BJ (cell line): ENCODE results near the gene MSH4. TPM values are rescaled to one million over a fixed set of nuclear protein-coding genes. Genes with fewer than 3 reads are reported as not detected.

Experiments
- CTCF ChIA-PET: fragments of 350-600 bp; formaldehyde crosslinking; extraction: SDS; loops from one replicate; lab custom pipeline; 2021; ENCODE audit warnings: antibody characterized with exemption, inconsistent platforms; lab: Yijun Ruan, JAX
- POLR2A ChIA-PET: fragments of 300-600 bp; sonication (Branson Sonifier 250); formaldehyde crosslinking; extraction: SDS; loops from one replicate; lab custom pipeline; 2021; ENCODE audit warnings: antibody characterized with exemption; lab: Charles Lee
- DNase-seq: peaks from one replicate; pipeline ENCODE4 v3.0.0-alpha.2; 2011; ENCODE audit warnings: low read depth
- H3K27me3 ChIP-seq: 2 replicates; pipeline ENCODE4 v1.6.0; 2011; ENCODE audit warnings: low read length; ENCODE audit not compliant: control insufficient read depth, insufficient read depth
- H3K36me3 ChIP-seq: 2 replicates; pipeline ENCODE4 v1.5.1; 2011; ENCODE audit warnings: low read length; ENCODE audit not compliant: control insufficient read depth, insufficient read depth
- H3K4me3 ChIP-seq: 2 replicates; pipeline ENCODE4 v1.5.1; 2011; ENCODE audit warnings: low read depth, mild to moderate bottlenecking, control low read depth, low read length
- polyA plus RNA-seq: library from polyadenylated mRNA; depleted of rRNA; stranded (reverse); fragments of >200 nt; gene quantifications from 2 replicates; pipeline ENCODE4 v1.2.3, GENCODE V29; 2011
- TF ChIP-seq, protein P1 (sequence below): IDR thresholded peaks from 2 replicates; pipeline ENCODE4 v1.5.1; 2011; ENCODE audit warnings: low read depth, mild to moderate bottlenecking, control low read depth, inconsistent platforms, low read length, moderate library complexity; ENCODE audit not compliant: insufficient read depth

The MSH4 gene
- polyA plus RNA-seq, 1 experiment, result 0.04 TPM

GRCh38 chr1:75789988-75790387 is 6.7 kb upstream of the MSH4 start:
- TF ChIP-seq, protein P1, sequence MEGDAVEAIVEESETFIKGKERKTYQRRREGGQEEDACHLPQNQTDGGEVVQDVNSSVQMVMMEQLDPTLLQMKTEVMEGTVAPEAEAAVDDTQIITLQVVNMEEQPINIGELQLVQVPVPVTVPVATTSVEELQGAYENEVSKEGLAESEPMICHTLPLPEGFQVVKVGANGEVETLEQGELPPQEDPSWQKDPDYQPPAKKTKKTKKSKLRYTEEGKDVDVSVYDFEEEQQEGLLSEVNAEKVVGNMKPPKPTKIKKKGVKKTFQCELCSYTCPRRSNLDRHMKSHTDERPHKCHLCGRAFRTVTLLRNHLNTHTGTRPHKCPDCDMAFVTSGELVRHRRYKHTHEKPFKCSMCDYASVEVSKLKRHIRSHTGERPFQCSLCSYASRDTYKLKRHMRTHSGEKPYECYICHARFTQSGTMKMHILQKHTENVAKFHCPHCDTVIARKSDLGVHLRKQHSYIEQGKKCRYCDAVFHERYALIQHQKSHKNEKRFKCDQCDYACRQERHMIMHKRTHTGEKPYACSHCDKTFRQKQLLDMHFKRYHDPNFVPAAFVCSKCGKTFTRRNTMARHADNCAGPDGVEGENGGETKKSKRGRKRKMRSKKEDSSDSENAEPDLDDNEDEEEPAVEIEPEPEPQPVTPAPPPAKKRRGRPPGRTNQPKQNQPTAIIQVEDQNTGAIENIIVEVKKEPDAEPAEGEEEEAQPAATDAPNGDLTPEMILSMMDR, result no peak
- H3K36me3 ChIP-seq, result peaks cover 8% of the 10 kb centered on the region
- no peak overlapping the region for H3K4me3 ChIP-seq
- no peak for DNase-seq
- POLR2A ChIA-PET, result no interaction called here
- CTCF ChIA-PET, result no interaction called here
- no peaks in the 10 kb centered on the region for H3K27me3 ChIP-seq

DNA sequence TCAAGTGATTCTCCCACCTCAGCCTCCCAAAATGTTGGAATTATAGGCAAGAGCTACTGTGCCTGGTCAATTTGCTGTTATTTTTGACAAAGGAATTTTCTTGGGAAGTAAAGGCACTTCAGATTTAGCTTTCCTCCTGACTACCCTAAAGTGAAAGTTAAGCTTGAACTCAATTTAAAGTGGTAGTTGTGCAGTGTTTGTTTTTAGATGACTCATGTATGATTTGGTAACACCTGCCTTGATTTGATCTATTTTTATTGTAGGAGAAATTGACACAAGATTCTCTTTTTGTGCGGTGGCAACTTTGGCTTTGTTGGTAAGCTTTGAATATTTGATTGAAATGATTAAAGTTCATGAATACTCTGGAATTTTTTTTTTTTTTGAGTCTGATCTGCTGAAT is 5.7 kb upstream of the MSH4 start:
- Histone ChIP-seq H3K4me3 (no peak overlapping the region), H3K27me3 (no peaks in the 10 kb centered on the region), H3K36me3 (peaks cover 12% of the 10 kb centered on the region)
- TF ChIP-seq, protein P1, result no peak
- POLR2A ChIA-PET, result no interaction called here
- no peak for DNase-seq
- CTCF ChIA-PET, result no interaction called here

GRCh38 chr1:75792091-75792490 is 4.6 kb upstream of the MSH4 start:
- no peak for DNase-seq
- POLR2A ChIA-PET, result no interaction called here
- TF ChIP-seq, protein P1, result no peak
- peaks cover 16% of the 10 kb centered on the region for H3K36me3 ChIP-seq
- CTCF ChIA-PET, result no interaction called here
- no peak overlapping the region for H3K4me3 ChIP-seq
- H3K27me3 ChIP-seq, result no peaks in the 10 kb centered on the region

- CTCF ChIA-PET, result no interaction called here
- peaks cover 13% of the 10 kb centered on the region for H3K36me3 ChIP-seq
These were observed 2.3 kb upstream of the MSH4 start for GRCh38 chr1:75794382-75794781.

DNA sequence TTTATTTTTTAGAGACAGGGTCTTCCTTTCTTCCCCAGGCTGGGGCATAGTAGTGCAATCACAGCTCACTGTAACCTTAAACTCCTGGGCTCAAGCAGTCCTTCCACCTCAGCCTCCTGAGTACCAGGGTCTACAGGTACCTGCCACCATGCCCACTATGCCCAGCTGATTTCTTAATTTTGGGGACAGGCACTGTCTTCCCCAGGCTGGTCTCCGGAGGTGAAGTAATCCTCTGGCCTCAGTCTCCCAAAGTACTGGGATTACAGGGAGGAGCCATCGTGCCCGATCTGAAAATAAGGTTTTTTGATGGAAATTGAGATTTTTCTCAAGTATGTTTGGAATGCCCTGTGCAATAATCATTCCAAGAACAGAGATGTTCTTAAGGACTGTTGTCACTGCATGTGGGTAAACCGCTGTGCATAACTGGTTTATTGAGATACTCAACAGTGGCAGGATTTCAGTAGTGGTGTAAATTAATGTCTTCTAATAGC is 934 bp upstream of the MSH4 start:
- Histone ChIP-seq H3K27me3 (no peaks in the 10 kb centered on the region), H3K36me3 (peaks cover 10% of the 10 kb centered on the region), H3K4me3 (no peak overlapping the region)
- ChIA-PET CTCF (interaction anchor here (1.6 kb wide), 1 partner anchor 9 kb away, joined by 4 read pairs; no protein-coding TSS in a partner anchor), POLR2A (no interaction called here)
- TF ChIP-seq, protein P1, result no peak
- DNase-seq, result no peak

More at GRCh38 chr1:75794382-75794781, 2.3 kb upstream of the MSH4 start:
- POLR2A ChIA-PET, result no interaction called here
- no peak for DNase-seq
- no peaks in the 10 kb centered on the region for H3K27me3 ChIP-seq
- no peak overlapping the region for H3K4me3 ChIP-seq
- TF ChIP-seq, protein P1, result no peak
